ENCODE measurements around the gene TRIO.

TRIO gene

GRCh38 chr5:14332038-14332631 lies 189.0 kb downstream of the TRIO start:
- ATAC-seq = no peak
- Mint-ChIP-seq H3K36me3 (ENCODE audit: low read depth) (no peaks in the 10 kb centered on the region), H3K27me3 (no peaks in the 10 kb centered on the region), H3K4me1 (peaks cover 23% of the 10 kb centered on the region), H3K9me3 (no peaks in the 10 kb centered on the region), H3K27ac (no peak overlapping the region), H3K4me3 (no peak overlapping the region)
- no peak for DNase-seq

GRCh38 chr5:14332746-14333145 lies 189.6 kb downstream of the TRIO start:
- no peak for ATAC-seq
- H3K27ac Mint-ChIP-seq = no peak overlapping the region
- H3K36me3 Mint-ChIP-seq (ENCODE audit: low read depth) = no peaks in the 10 kb centered on the region
- DNase-seq = no peak
- H3K27me3 Mint-ChIP-seq = no peaks in the 10 kb centered on the region
- peaks cover 23% of the 10 kb centered on the region for H3K4me1 Mint-ChIP-seq
- H3K9me3 Mint-ChIP-seq = no peaks in the 10 kb centered on the region
- no peak overlapping the region for H3K4me3 Mint-ChIP-seq

GRCh38 chr5:14337593-14337992 lies 194.5 kb downstream of the TRIO start:
- no peaks in the 10 kb centered on the region for H3K36me3 Mint-ChIP-seq (ENCODE audit: low read depth)
- no peak for DNase-seq
- H3K4me1 Mint-ChIP-seq = peaks cover 4% of the 10 kb centered on the region
- no peaks in the 10 kb centered on the region for H3K27me3 Mint-ChIP-seq
- H3K27ac Mint-ChIP-seq = no peak overlapping the region
- ATAC-seq = no peak
- H3K9me3 Mint-ChIP-seq = no peaks in the 10 kb centered on the region
- H3K4me3 Mint-ChIP-seq = no peak overlapping the region

- H3K4me3 Mint-ChIP-seq = no peak overlapping the region
- no peak overlapping the region for H3K27ac Mint-ChIP-seq
- no peaks in the 10 kb centered on the region for H3K9me3 Mint-ChIP-seq
- H3K4me1 Mint-ChIP-seq = peaks cover 9% of the 10 kb centered on the region
- no peaks in the 10 kb centered on the region for H3K27me3 Mint-ChIP-seq
- no peaks in the 10 kb centered on the region for H3K36me3 Mint-ChIP-seq (ENCODE audit: low read depth)
- DNase-seq = no peak
- ATAC-seq = no peak
Observed at GRCh38 chr5:14339468-14339867, 196.3 kb downstream of the TRIO start.

- Mint-ChIP-seq H3K9me3 (no peaks in the 10 kb centered on the region), H3K4me3 (no peak overlapping the region), H3K27me3 (no peaks in the 10 kb centered on the region), H3K36me3 (ENCODE audit: low read depth) (no peaks in the 10 kb centered on the region), H3K27ac (no peak overlapping the region), H3K4me1 (peaks cover 9% of the 10 kb centered on the region)
- ATAC-seq = no peak
- no peak for DNase-seq
Observed at GRCh38 chr5:14341571-14342230, 198.6 kb downstream of the TRIO start.

- Mint-ChIP-seq H3K4me3 (no peak overlapping the region), H3K36me3 (ENCODE audit: low read depth) (no peaks in the 10 kb centered on the region)
- ATAC-seq = peak; percentile 54
Observed at GRCh38 chr5:14342306-14342705, 199.2 kb downstream of the TRIO start.

GRCh38 chr5:14343376-14343775 lies 200.2 kb downstream of the TRIO start:
- no peaks in the 10 kb centered on the region for H3K27me3 Mint-ChIP-seq

More at GRCh38 chr5:14342306-14342705, 199.2 kb downstream of the TRIO start:
- Mint-ChIP-seq H3K4me1 (peaks cover 9% of the 10 kb centered on the region), H3K27ac (no peak overlapping the region), H3K27me3 (no peaks in the 10 kb centered on the region), H3K9me3 (no peaks in the 10 kb centered on the region)
- DNase-seq = no peak

GRCh38 chr5:14347522-14347921 lies 204.4 kb downstream of the TRIO start:
- H3K9me3 Mint-ChIP-seq = peaks cover 5% of the 10 kb centered on the region
- ATAC-seq (no peak), DNase-seq (no peak)
- H3K27ac Mint-ChIP-seq = no peak overlapping the region
- no peak overlapping the region for H3K4me3 Mint-ChIP-seq
- H3K36me3 Mint-ChIP-seq (ENCODE audit: low read depth) = no peaks in the 10 kb centered on the region
- no peaks in the 10 kb centered on the region for H3K27me3 Mint-ChIP-seq
- peaks cover 6% of the 10 kb centered on the region for H3K4me1 Mint-ChIP-seq

More at GRCh38 chr5:14343376-14343775, 200.2 kb downstream of the TRIO start:
- H3K4me3 Mint-ChIP-seq = no peak overlapping the region
- no peak overlapping the region for H3K27ac Mint-ChIP-seq
- DNase-seq (no peak), ATAC-seq (no peak)
- H3K9me3 Mint-ChIP-seq = no peaks in the 10 kb centered on the region
- peaks cover 9% of the 10 kb centered on the region for H3K4me1 Mint-ChIP-seq
- no peaks in the 10 kb centered on the region for H3K36me3 Mint-ChIP-seq (ENCODE audit: low read depth)

- Mint-ChIP-seq H3K4me3 (no peak overlapping the region), H3K27ac (no peak overlapping the region), H3K36me3 (ENCODE audit: low read depth) (no peaks in the 10 kb centered on the region), H3K4me1 (peaks cover 3% of the 10 kb centered on the region), H3K9me3 (peaks cover 5% of the 10 kb centered on the region), H3K27me3 (no peaks in the 10 kb centered on the region)
- no peak for DNase-seq
- ATAC-seq = no peak
Observed at GRCh38 chr5:14348142-14348541, 205.0 kb downstream of the TRIO start.

GRCh38 chr5:14349029-14349428 lies 205.9 kb downstream of the TRIO start:
- Mint-ChIP-seq H3K4me1 (no peaks in the 10 kb centered on the region), H3K27me3 (no peaks in the 10 kb centered on the region), H3K4me3 (no peak overlapping the region), H3K36me3 (ENCODE audit: low read depth) (no peaks in the 10 kb centered on the region), H3K9me3 (peaks cover 5% of the 10 kb centered on the region), H3K27ac (no peak overlapping the region)
- ATAC-seq (no peak), DNase-seq (no peak)

GRCh38 chr5:14351086-14351661 lies 208.0 kb downstream of the TRIO start:
- Mint-ChIP-seq H3K4me3 (no peak overlapping the region), H3K27me3 (no peaks in the 10 kb centered on the region), H3K27ac (no peak overlapping the region), H3K4me1 (no peaks in the 10 kb centered on the region), H3K36me3 (ENCODE audit: low read depth) (no peaks in the 10 kb centered on the region), H3K9me3 (peaks cover 5% of the 10 kb centered on the region)
- ATAC-seq (no peak), DNase-seq (no peak)

- Mint-ChIP-seq H3K9me3 (peaks cover 5% of the 10 kb centered on the region), H3K36me3 (ENCODE audit: low read depth) (no peaks in the 10 kb centered on the region), H3K27me3 (no peaks in the 10 kb centered on the region), H3K4me3 (no peak overlapping the region), H3K27ac (no peak overlapping the region), H3K4me1 (no peaks in the 10 kb centered on the region)
- ATAC-seq = peak; percentile 88
- peak; percentile 62 for DNase-seq
Observed at GRCh38 chr5:14351845-14352712, 208.9 kb downstream of the TRIO start.

GRCh38 chr5:14353726-14354474 lies 210.8 kb downstream of the TRIO start:
- Mint-ChIP-seq H3K27me3 (no peaks in the 10 kb centered on the region), H3K36me3 (ENCODE audit: low read depth) (no peaks in the 10 kb centered on the region), H3K27ac (no peak overlapping the region), H3K4me3 (no peak overlapping the region), H3K4me1 (no peaks in the 10 kb centered on the region), H3K9me3 (peaks cover 4% of the 10 kb centered on the region)
- ATAC-seq = no peak
- DNase-seq = no peak

GRCh38 chr5:14355391-14355790 lies 212.2 kb downstream of the TRIO start:
- no peaks in the 10 kb centered on the region for H3K27me3 Mint-ChIP-seq
- no peak for DNase-seq
- no peaks in the 10 kb centered on the region for H3K36me3 Mint-ChIP-seq (ENCODE audit: low read depth)
- no peaks in the 10 kb centered on the region for H3K4me1 Mint-ChIP-seq
- H3K9me3 Mint-ChIP-seq = no peaks in the 10 kb centered on the region
- no peak for ATAC-seq
- no peak overlapping the region for H3K27ac Mint-ChIP-seq
- H3K4me3 Mint-ChIP-seq = no peak overlapping the region
